Uterus (tissue), 2 donors: ENCODE results near the gene GSTT2B.
"Not testable (repeated sequence)": the region's sequence is repeated elsewhere in the genome, so short reads cannot be mapped to it uniquely, and the experiment has no call there.

Experiments used
- CTCF ChIP-seq, 4 experiments: fragments of 200-600 bp in 2 of 4; fragments of 450-650 bp in 2 of 4; sonication (generic) in 2 of 4; IDR thresholded peaks; one replicate each; pipeline ENCODE4 v1.5.1; 2016 to 2019; ENCODE audit warnings: antibody characterized with exemption in 4 of 4, mild to moderate bottlenecking in 2 of 4, moderate library complexity in 1 of 4
- POLR2A ChIP-seq, 2 donors: fragments of 450-650 bp; IDR thresholded peaks; one replicate each; pipeline ENCODE4 v1.6.1; 2016; ENCODE audit warnings: antibody characterized with exemption in 2 of 2, mild to moderate bottlenecking in 1 of 2, moderate library complexity in 1 of 2

DNA sequence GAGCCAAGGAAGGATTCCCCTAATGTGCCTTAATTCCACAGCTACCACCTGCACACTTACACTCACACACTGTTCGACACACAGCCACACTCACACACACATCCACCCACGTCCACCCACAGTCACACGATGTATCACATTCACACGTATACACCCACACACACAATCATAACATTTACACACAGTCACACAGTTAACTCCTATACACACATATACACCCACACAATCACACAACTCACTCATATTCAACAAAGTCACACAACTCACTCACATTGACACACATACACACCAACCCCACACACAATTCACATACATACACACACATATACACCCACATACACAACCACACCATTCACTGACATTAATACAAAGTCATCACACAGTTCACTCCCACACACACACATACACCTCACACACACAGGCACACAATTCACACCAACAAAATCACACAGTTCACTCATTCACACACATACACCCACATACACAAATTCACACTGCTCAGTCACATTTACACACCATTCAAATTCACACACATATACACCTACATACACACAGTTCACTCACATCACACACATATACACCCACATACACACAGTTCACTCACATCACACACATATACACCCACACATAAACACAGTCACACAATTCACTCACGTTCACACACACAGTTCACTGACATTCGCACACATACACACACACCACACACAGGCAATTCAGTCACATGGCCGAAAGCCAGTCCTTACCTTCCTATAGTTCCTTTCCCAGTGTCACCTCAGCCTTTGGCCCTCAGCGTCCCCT is 6.6 kb downstream of the GSTT2B start:
- not testable (repeated sequence) for TF ChIP-seq CTCF, POLR2A (IDR thresholded peaks at IDR 0.05)
